GM12878 (cell line): ENCODE results near the gene RAD51B. TPM values are rescaled to one million over a fixed set of nuclear protein-coding genes. Genes with fewer than 3 reads are reported as not detected.
A peak's percentile ranks its signal among the peaks of the same experiment; 100 is the strongest.

Experiments used
- ATF3 ChIP-seq: IDR thresholded peaks from 2 replicates; pipeline ENCODE4 v1.6.1; 2011; ENCODE audit warnings: low read depth, mild to moderate bottlenecking, low read length, moderate library complexity, borderline replicate concordance; ENCODE audit errors: extremely low read depth
- BACH1 ChIP-seq: fragments of 450-650 bp; IDR thresholded peaks from 2 replicates; pipeline ENCODE4 v1.6.1; 2017; ENCODE audit warnings: mild to moderate bottlenecking, borderline replicate concordance
- BCL11A ChIP-seq: IDR thresholded peaks from 2 replicates; pipeline ENCODE4 v1.6.1; 2011; ENCODE audit warnings: low read depth, low read length
- CBX5 ChIP-seq: sonication (generic); IDR thresholded peaks from 2 replicates; pipeline ENCODE4 v1.6.1; 2016; ENCODE audit warnings: low read depth, moderate library complexity, mild to moderate bottlenecking, inconsistent platforms
- CHD2 ChIP-seq: IDR thresholded peaks from 2 replicates; pipeline ENCODE4 v1.6.1; 2011; ENCODE audit warnings: low read depth, low read length, improper control_type of control experiment, borderline replicate concordance
- IKZF1 ChIP-seq: fragments of 450-650 bp; conservative IDR thresholded peaks from 2 replicates; pipeline ENCODE4 v1.6.1; 2017; ENCODE audit warnings: antibody characterized with exemption, mild to moderate bottlenecking
- KLF5 ChIP-seq: fragments of 450-650 bp; IDR thresholded peaks from 2 replicates; pipeline ENCODE4 v1.6.1; 2014; ENCODE audit warnings: mild to moderate bottlenecking; ENCODE audit not compliant: partially characterized antibody
- MEF2B ChIP-seq: fragments of 450-650 bp; IDR thresholded peaks from 2 replicates; pipeline ENCODE4 v1.6.1; 2018; ENCODE audit warnings: mild to moderate bottlenecking, moderate library complexity; ENCODE audit not compliant: partially characterized antibody, poor library complexity, severe bottlenecking
- NFYA ChIP-seq: IDR thresholded peaks from 2 replicates; pipeline ENCODE4 v1.6.1; 2011; ENCODE audit warnings: low read depth, mild to moderate bottlenecking, low read length, improper control_type of control experiment, borderline replicate concordance
- NFYB ChIP-seq: IDR thresholded peaks from 2 replicates; pipeline ENCODE4 v1.6.1; 2011; ENCODE audit warnings: low read depth, mild to moderate bottlenecking, low read length, improper control_type of control experiment, moderate library complexity; ENCODE audit not compliant: insufficient read depth
- NR2F1 ChIP-seq: fragments of 450-650 bp; conservative IDR thresholded peaks from 2 replicates; pipeline ENCODE4 v1.6.1; 2017; ENCODE audit warnings: mild to moderate bottlenecking
- PML ChIP-seq: IDR thresholded peaks from 2 replicates; pipeline ENCODE4 v1.6.1; 2012; ENCODE audit warnings: low read length, inconsistent platforms
- POLR2AphosphoS5 ChIP-seq: IDR thresholded peaks from 2 replicates; pipeline ENCODE4 v1.6.1; 2011; ENCODE audit warnings: mild to moderate bottlenecking, low read length, inconsistent platforms
- REST ChIP-seq: IDR thresholded peaks from 2 replicates; pipeline ENCODE4 v1.6.1; 2012; ENCODE audit warnings: mild to moderate bottlenecking, low read depth, low read length
- SIN3A ChIP-seq: IDR thresholded peaks from 2 replicates; pipeline ENCODE4 v1.6.1; 2012; ENCODE audit warnings: low read depth, low read length, improper control_type of control experiment
- SKIL ChIP-seq: fragments of 450-650 bp; IDR thresholded peaks from 2 replicates; pipeline ENCODE4 v1.6.1; 2017; ENCODE audit warnings: mild to moderate bottlenecking, low read depth, inconsistent platforms; ENCODE audit not compliant: poor library complexity, severe bottlenecking
- SMC3 ChIP-seq: IDR thresholded peaks from 2 replicates; pipeline ENCODE4 v1.6.1; 2011; ENCODE audit warnings: low read length, improper control_type of control experiment, borderline replicate concordance
- SREBF1 ChIP-seq: IDR thresholded peaks from 2 replicates; pipeline ENCODE4 v1.6.1; 2012; ENCODE audit warnings: mild to moderate bottlenecking, low read length
- SRF ChIP-seq, 2 experiments: IDR thresholded peaks; 2 replicates each; pipeline ENCODE4 v1.6.1; 2011; ENCODE audit warnings: low read depth in 2 of 2, low read length in 2 of 2, mild to moderate bottlenecking in 1 of 2, moderate library complexity in 1 of 2
- STAT1 ChIP-seq: fragments of 450-650 bp; conservative IDR thresholded peaks from 2 replicates; pipeline ENCODE4 v1.6.1; 2014; ENCODE audit warnings: antibody characterized with exemption, mild to moderate bottlenecking
- SUPT20H ChIP-seq: IDR thresholded peaks from 2 replicates; pipeline ENCODE4 v1.6.1; 2011; ENCODE audit warnings: low read depth, mild to moderate bottlenecking, low read length, moderate library complexity, borderline replicate concordance; ENCODE audit not compliant: control insufficient read depth
- ZZZ3 ChIP-seq: IDR thresholded peaks from 2 replicates; pipeline ENCODE4 v1.6.1; 2011; ENCODE audit warnings: low read depth; ENCODE audit not compliant: control insufficient read depth, insufficient read length
- polyA plus RNA-seq, 11 experiments: library from polyadenylated mRNA; depleted of rRNA in 4 of 11; unstranded in 6 of 11; stranded (reverse) in 5 of 11; fragments of >200 nt; fragmentation: Nextera tagmentation in 4 of 11; fragmentation: Illumina TruSeq in 1 of 11; extraction: Ambion mirVana in 4 of 11; extraction: Trizol in 1 of 11; gene quantifications; 1 replicate in 1 of 11; 2 replicates in 10 of 11; pipeline versions ENCODE4 v1.2.1 to v1.2.3, GENCODE V29; 2011 to 2016; ENCODE audit warnings: inconsistent platforms in 2 of 11, missing spikeins in 2 of 11, low read depth in 1 of 11
- total RNA-seq, 4 experiments: library from RNA; depleted of rRNA in 3 of 4; stranded (reverse); fragments of >200 nt in 3 of 4; fragmentation: Illumina TruSeq in 1 of 4; extraction: Trizol in 1 of 4; gene quantifications; 2 replicates each; pipeline versions ENCODE4 v1.2.1 to v1.2.3, GENCODE V29; 2013 to 2021

The RAD51B gene
- total and polyA plus RNA-seq, 10 of the 15 experiments (the other 5 are each of a cell fraction or from before 2014, with no cell fraction given): 9.8 to 26.8 (median 21.3) TPM

- TF ChIP-seq SRF (IDR thresholded peaks at IDR 0.05; ENCODE audit: low read depth in 2 of 2, low read length in 2 of 2) (0 out of 4 replicates have a peak, but pooled peaks of 1 of the 2 experiments have one; percentile 32), IKZF1 (peak; percentile 98), NFYA (no peak), SKIL (peak; percentile 77), BCL11A (peak; percentile 86), SREBF1 (no peak), POLR2AphosphoS5 (peak; percentile 36; the same call in 1 of the 2 replicates), BACH1 (peak; percentile 46; the same call in 1 of the 2 replicates), PML (peak; percentile 28; the same call in 1 of the 2 replicates), CBX5 (0 out of 2 replicates have a peak, but pooled peaks have one; percentile 13), SIN3A (no peak), SUPT20H (no peak), ATF3 (no peak), MEF2B (peak; percentile 24), SMC3 (no peak), ZZZ3 (no peak), REST (0 out of 2 replicates have a peak, but pooled peaks have one; percentile 24), STAT1 (no peak), NFYB (no peak), CHD2 (0 out of 2 replicates have a peak, but pooled peaks have one; percentile 29), KLF5 (no peak), NR2F1 (peak; percentile 92)
These were observed 412.9 kb downstream of the RAD51B start (continued) for GRCh38 chr14:68232300-68233055.
